ENCODE results near the gene RXFP2. TPM values are rescaled to one million over a fixed set of nuclear protein-coding genes. Genes with fewer than 3 reads are reported as not detected.

Gene RXFP2
- total RNA-seq, 4 donors from 2014 or later: not detected

GRCh38 chr13:31717583-31717982 is 21.7 kb upstream of the RXFP2 start:
- Histone ChIP-seq H3K4me1 (no peaks in the 10 kb centered on the region), H3K36me3 (no peaks in the 10 kb centered on the region), H3K4me3 (no peak overlapping the region), H3K27ac (no peak overlapping the region), H3K9me3 (no peaks in the 10 kb centered on the region), H3K27me3 (no peaks in the 10 kb centered on the region)
- TF ChIP-seq POLR2A (IDR thresholded peaks at IDR 0.05) (no peak), CTCF (IDR thresholded peaks at IDR 0.05) (no peak)
- no peak for DNase-seq
- intact Hi-C loops (cut with DNase I): no loop called here

GRCh38 chr13:31719214-31719613 is 20.1 kb upstream of the RXFP2 start:
- no peaks in the 10 kb centered on the region for H3K9me3 ChIP-seq
- no peaks in the 10 kb centered on the region for H3K27me3 ChIP-seq
- H3K4me1 ChIP-seq: no peaks in the 10 kb centered on the region
- DNase-seq: no peak
- H3K36me3 ChIP-seq: no peaks in the 10 kb centered on the region
- WGBS, 2 donors: 64 to 78% methylated on average over 3 of the region's 3 CpGs
- TF ChIP-seq POLR2A (IDR thresholded peaks at IDR 0.05): no peak
- H3K4me3 ChIP-seq: no peak overlapping the region
- no peak overlapping the region for H3K27ac ChIP-seq
- intact Hi-C loops (cut with DNase I): no loop called here

GRCh38 chr13:31722673-31723072 is 16.7 kb upstream of the RXFP2 start:
- no peak overlapping the region for H3K4me3 ChIP-seq
- no peak for DNase-seq
- WGBS, 2 donors: 31 to 34% methylated on average over 5 of the region's 5 CpGs
- H3K27me3 ChIP-seq: peaks cover 0 to 6% (median 0%) of the 10 kb centered on the region in 4 donors
- no peak overlapping the region for H3K27ac ChIP-seq
- H3K9me3 ChIP-seq: no peaks in the 10 kb centered on the region
- intact Hi-C loops (cut with DNase I): no loop called here
- no peaks in the 10 kb centered on the region for H3K36me3 ChIP-seq
- no peaks in the 10 kb centered on the region for H3K4me1 ChIP-seq
- no peak for TF ChIP-seq POLR2A (IDR thresholded peaks at IDR 0.05)
- no peak for TF ChIP-seq CTCF (IDR thresholded peaks at IDR 0.05)

GRCh38 chr13:31725841-31726240 is 13.5 kb upstream of the RXFP2 start:
- intact Hi-C loops (cut with DNase I): no loop called here
- Histone ChIP-seq H3K36me3 (no peaks in the 10 kb centered on the region), H3K4me1 (no peaks in the 10 kb centered on the region), H3K27me3 (peaks cover 0 to 6% (median 0%) of the 10 kb centered on the region in 4 donors), H3K27ac (no peak overlapping the region), H3K9me3 (no peaks in the 10 kb centered on the region), H3K4me3 (no peak overlapping the region)
- TF ChIP-seq POLR2A (IDR thresholded peaks at IDR 0.05) (no peak), CTCF (IDR thresholded peaks at IDR 0.05) (no peak)
- WGBS, 2 donors: 87 to 92% methylated on average over 5 of the region's 5 CpGs
- no peak for DNase-seq

GRCh38 chr13:31731921-31732320 is 7.4 kb upstream of the RXFP2 start:
- H3K36me3 ChIP-seq: no peaks in the 10 kb centered on the region
- no peaks in the 10 kb centered on the region for H3K9me3 ChIP-seq
- intact Hi-C loops (cut with DNase I): no loop called here
- 46 to 66% methylated on average over 6 of the region's 6 CpGs for WGBS, 2 donors
- no peak overlapping the region for H3K4me3 ChIP-seq
- DNase-seq: no peak
- H3K4me1 ChIP-seq: no peaks in the 10 kb centered on the region
- TF ChIP-seq CTCF (IDR thresholded peaks at IDR 0.05) (no peak), POLR2A (IDR thresholded peaks at IDR 0.05) (no peak)
- H3K27ac ChIP-seq: no peak overlapping the region
- H3K27me3 ChIP-seq: no peaks in the 10 kb centered on the region

GRCh38 chr13:31733066-31733465 is 6.3 kb upstream of the RXFP2 start:
- Histone ChIP-seq H3K4me1 (no peaks in the 10 kb centered on the region), H3K4me3 (no peak overlapping the region), H3K9me3 (no peaks in the 10 kb centered on the region), H3K27ac (no peak overlapping the region), H3K36me3 (no peaks in the 10 kb centered on the region), H3K27me3 (no peaks in the 10 kb centered on the region)
- TF ChIP-seq POLR2A (IDR thresholded peaks at IDR 0.05) (no peak), CTCF (IDR thresholded peaks at IDR 0.05) (no peak)
- DNase-seq: no peak
- intact Hi-C loops (cut with DNase I): no loop called here
- 29 to 37% methylated on average over 5 of the region's 5 CpGs for WGBS, 2 donors
